Stimulated activated CD4-positive, alpha-beta T cell treated with anti-CD3 and anti-CD28 coated beads, Interleukin-15, amount 100 ng/mL, for 48 hours (primary cell): ENCODE measurements around the gene TCEAL7.

ENCODE experiments used
- DNase-seq, 2 donors: peaks; one replicate each; pipeline ENCODE4 v3.0.0-alpha.2; 2020; ENCODE audit warnings: low read depth in 2 of 2

The TCEAL7 gene

GRCh38 chrX:103367502-103367901, 37.5 kb downstream of the TCEAL7 start:
- DNase-seq: no peak

- no peak for DNase-seq
Observed at GRCh38 chrX:103369479-103369878, 39.4 kb downstream of the TCEAL7 start.

- DNase-seq: no peak
Observed at GRCh38 chrX:103372886-103373285, 42.8 kb downstream of the TCEAL7 start.

GRCh38 chrX:103373581-103373980, 43.5 kb downstream of the TCEAL7 start:
- DNase-seq: no peak

GRCh38 chrX:103376118-103376978, 46.3 kb downstream of the TCEAL7 start, which contains the start of gene BEX3:
Gene BEX3 (plus strand): TSS chrX:103376538. CDS start chrX:103377522, 984 bp downstream.
- DNase-seq: peak; percentile 11 to 12

- no peak for DNase-seq
Observed at GRCh38 chrX:103376979-103377324, 46.9 kb downstream of the TCEAL7 start.

GRCh38 chrX:103378990-103379389, 49.0 kb downstream of the TCEAL7 start:
- DNase-seq: no peak
